Tibial nerve (tissue), 4 donors: ENCODE results near the gene CFAP410. TPM values are rescaled to one million over a fixed set of nuclear protein-coding genes. Genes with fewer than 3 reads are reported as not detected.

Experiments
- DNase-seq, 2 donors: peaks; one replicate each; pipeline ENCODE4 v3.0.0-alpha.2; 2019; ENCODE audit warnings: low spot score in 2 of 2
- H3K27ac ChIP-seq, 4 donors: fragments of 200-600 bp; sonication (generic) in 3 of 4; one replicate each; pipeline ENCODE4 v1.5.1; 2017 to 2019; ENCODE audit warnings: mild to moderate bottlenecking in 1 of 4
- H3K27me3 ChIP-seq, 2 donors: fragments of 200-600 bp; sonication (generic) in 1 of 2; one replicate each; pipeline versions ENCODE4 v1.5.1 to v1.6.0; 2017 to 2019
- H3K36me3 ChIP-seq, 3 donors: fragments of 200-600 bp; sonication (generic); one replicate each; pipeline ENCODE4 v1.5.1; 2018 to 2019
- H3K4me1 ChIP-seq, 4 donors: fragments of 200-600 bp; sonication (generic) in 3 of 4; one replicate each; pipeline ENCODE4 v1.5.1; 2017 to 2019
- H3K4me3 ChIP-seq, 4 donors: fragments of 200-600 bp; sonication (generic) in 3 of 4; one replicate each; pipeline ENCODE4 v1.5.1; 2017 to 2019; ENCODE audit warnings: mild to moderate bottlenecking in 1 of 4, moderate library complexity in 1 of 4
- H3K9me3 ChIP-seq, 4 donors: fragments of 200-600 bp; sonication (generic) in 3 of 4; one replicate each; pipeline ENCODE4 v1.5.1; 2017 to 2019
- EP300 ChIP-seq, 2 donors: sonication (generic); formaldehyde crosslinking; IDR thresholded peaks; one replicate each; pipeline ENCODE4 v1.6.1; 2017; ENCODE audit warnings: antibody characterized with exemption in 2 of 2, mild to moderate bottlenecking in 1 of 2
- POLR2A ChIP-seq, 2 donors: fragments of 450-650 bp; IDR thresholded peaks; one replicate each; pipeline ENCODE4 v1.6.1; 2017; ENCODE audit warnings: antibody characterized with exemption in 2 of 2, mild to moderate bottlenecking in 2 of 2, moderate library complexity in 2 of 2
- WGBS, 2 donors: methylation state at CpG; one replicate each; pipeline ENCODE4 v1.1.5; 2018; 5-methylcytosine and 5-hydroxymethylcytosine counted together
- total RNA-seq, 4 donors: library from RNA; depleted of rRNA; stranded (reverse); fragments of >200 nt; gene quantifications; one replicate each; pipeline ENCODE4 v1.1.0, GENCODE V29; 2016
- TF ChIP-seq, protein P1 (sequence below), 5 experiments: fragments of 200-600 bp in 3 of 5; fragments of 450-650 bp in 2 of 5; sonication (generic) in 3 of 5; IDR thresholded peaks; one replicate each; pipeline ENCODE4 v1.5.1; 2016 to 2019; ENCODE audit warnings: antibody characterized with exemption in 5 of 5, mild to moderate bottlenecking in 3 of 5, moderate library complexity in 2 of 5

Gene CFAP410
- total RNA-seq, 4 donors from 2014 or later = 38.0 to 69.8 (median 61.2) TPM

DNA sequence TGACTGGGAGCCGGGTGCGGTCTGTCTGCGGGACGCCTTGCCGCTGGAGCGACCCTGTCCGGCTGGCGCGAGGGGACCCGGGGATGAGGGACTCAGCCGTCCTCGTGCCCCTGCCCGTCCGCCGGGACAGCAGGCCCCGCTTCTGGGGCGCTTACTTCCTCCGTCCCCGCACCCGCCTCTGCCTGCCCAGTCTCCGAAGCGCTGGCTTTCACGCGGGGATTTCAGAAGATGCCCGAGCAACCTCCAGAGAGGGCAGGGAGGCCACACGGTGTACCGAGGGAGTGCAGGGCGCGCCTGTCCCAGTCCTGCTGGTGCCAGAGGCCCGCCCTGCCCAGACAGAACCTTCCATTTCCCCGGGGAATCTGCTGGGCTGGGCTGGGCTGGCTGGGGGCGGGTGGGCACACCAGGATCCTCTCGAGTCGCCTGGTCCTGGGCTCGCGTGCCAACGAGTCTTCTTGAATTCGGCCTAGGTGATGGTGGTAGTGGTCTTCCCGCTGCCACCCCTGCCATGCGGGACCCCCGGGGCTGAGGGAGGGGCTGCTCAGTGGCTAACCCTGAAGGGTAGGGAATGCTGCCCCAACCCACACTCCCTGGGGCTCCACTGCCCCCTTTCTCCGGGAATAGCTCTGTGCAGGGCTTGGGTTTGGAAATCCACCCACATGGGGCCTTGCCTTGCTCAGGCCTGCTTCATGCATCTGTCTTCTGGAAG is 11.7 kb upstream of the CFAP410 start:
- Histone ChIP-seq H3K27me3 (peaks cover 0 to 50% of the 10 kb centered on the region in 2 donors), H3K9me3 (no peaks in the 10 kb centered on the region), H3K4me3 (peak overlapping the region in 1 of 4 donors; percentile 40), H3K36me3 (no peaks in the 10 kb centered on the region), H3K27ac (no peak overlapping the region), H3K4me1 (peaks cover 0 to 14% (median 2%) of the 10 kb centered on the region in 4 donors)
- WGBS, 2 donors = 34 to 41% methylated on average over 17 of the region's 42 CpGs
- no peak for TF ChIP-seq POLR2A (IDR thresholded peaks at IDR 0.05)
- TF ChIP-seq, protein P1, sequence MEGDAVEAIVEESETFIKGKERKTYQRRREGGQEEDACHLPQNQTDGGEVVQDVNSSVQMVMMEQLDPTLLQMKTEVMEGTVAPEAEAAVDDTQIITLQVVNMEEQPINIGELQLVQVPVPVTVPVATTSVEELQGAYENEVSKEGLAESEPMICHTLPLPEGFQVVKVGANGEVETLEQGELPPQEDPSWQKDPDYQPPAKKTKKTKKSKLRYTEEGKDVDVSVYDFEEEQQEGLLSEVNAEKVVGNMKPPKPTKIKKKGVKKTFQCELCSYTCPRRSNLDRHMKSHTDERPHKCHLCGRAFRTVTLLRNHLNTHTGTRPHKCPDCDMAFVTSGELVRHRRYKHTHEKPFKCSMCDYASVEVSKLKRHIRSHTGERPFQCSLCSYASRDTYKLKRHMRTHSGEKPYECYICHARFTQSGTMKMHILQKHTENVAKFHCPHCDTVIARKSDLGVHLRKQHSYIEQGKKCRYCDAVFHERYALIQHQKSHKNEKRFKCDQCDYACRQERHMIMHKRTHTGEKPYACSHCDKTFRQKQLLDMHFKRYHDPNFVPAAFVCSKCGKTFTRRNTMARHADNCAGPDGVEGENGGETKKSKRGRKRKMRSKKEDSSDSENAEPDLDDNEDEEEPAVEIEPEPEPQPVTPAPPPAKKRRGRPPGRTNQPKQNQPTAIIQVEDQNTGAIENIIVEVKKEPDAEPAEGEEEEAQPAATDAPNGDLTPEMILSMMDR (IDR thresholded peaks at IDR 0.05) = no peak
- no peak for TF ChIP-seq EP300 (IDR thresholded peaks at IDR 0.05)
- no peak for DNase-seq

DNA sequence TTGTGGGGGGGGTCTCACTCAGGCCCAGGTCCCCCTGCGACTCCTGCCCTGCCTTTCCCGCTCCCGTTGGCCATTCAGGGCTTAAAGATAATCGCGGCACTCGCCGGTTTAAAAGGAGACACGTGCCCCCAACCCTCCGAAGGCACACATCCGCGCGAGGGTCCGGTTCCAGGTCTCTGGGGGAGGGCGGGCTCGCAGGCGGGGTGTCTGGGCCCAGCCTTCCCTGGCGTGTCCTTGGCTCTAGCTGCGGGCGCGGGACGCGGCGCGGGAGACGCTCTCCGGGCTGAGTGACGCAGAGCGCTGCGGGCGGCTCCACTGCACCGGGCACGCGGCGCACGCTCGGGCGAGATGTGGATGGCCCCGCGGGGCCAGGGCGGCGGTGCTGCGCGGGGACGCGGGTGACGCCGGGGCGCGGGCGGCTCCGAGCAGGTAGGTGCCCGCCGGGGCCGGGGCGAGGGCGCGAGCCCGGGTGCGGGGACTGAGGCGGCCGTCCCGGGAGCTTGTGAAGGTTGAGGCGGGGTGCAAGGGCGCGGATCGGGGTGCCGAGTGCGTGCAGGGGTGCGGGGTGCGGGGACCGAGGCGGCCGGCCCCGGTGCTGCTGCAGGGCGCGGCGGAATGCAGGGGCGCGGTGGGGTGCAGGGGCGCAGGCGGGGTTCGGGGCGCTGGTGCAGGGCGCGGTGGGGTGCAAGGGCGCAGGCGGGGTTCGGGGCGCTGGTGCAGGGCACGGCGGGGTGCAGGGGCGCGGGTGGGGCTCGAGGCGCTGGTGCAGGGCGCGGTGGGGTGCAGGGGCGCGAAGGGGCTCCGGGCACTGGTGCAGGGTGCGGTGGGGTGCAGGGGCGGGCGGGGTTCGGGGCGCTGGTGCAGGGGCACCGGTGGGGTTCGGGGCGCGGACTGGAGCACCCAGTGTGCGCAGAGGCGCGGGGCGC is 10.9 kb upstream of the CFAP410 start:
- no peak for DNase-seq
- Histone ChIP-seq H3K27me3 (peaks cover 0 to 50% of the 10 kb centered on the region in 2 donors), H3K9me3 (no peaks in the 10 kb centered on the region), H3K4me3 (peak overlapping the region in 1 of 4 donors; percentile 40), H3K4me1 (peaks cover 0 to 14% (median 2%) of the 10 kb centered on the region in 4 donors), H3K27ac (no peak overlapping the region), H3K36me3 (no peaks in the 10 kb centered on the region)
- 6 to 12% methylated on average over 44 to 68 of the region's 113 CpGs for WGBS, 2 donors
- TF ChIP-seq POLR2A (IDR thresholded peaks at IDR 0.05) = no peak
- TF ChIP-seq, protein P1 (IDR thresholded peaks at IDR 0.05) = no peak
- no peak for TF ChIP-seq EP300 (IDR thresholded peaks at IDR 0.05)

DNA sequence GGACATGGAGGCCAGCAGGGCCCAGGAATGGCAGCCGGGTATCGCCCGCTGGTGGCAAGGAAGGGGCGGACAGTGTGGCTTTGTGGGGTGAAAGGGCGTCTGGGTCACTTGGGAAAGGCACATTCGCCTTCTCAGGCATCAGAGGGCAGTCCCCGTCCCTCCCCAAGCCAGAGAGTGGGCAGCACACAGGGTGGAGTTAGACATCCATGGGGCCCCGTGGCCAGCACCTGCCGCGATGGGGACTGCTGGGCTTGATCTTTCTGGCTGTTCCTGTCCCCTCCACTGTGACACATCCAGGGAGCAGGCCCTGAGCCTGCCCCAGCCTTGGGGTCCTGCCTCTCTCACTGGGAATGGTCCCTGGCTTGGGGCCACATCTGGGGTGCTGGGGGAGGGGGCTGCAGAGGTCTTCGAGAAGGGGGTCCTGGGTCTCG is 10.2 kb upstream of the CFAP410 start:
- Histone ChIP-seq H3K9me3 (no peaks in the 10 kb centered on the region), H3K36me3 (no peaks in the 10 kb centered on the region), H3K27ac (no peak overlapping the region), H3K4me3 (no peak overlapping the region), H3K4me1 (peaks cover 0 to 14% (median 2%) of the 10 kb centered on the region in 4 donors), H3K27me3 (peaks cover 0 to 50% of the 10 kb centered on the region in 2 donors)
- no peak for DNase-seq
- TF ChIP-seq, protein P1 (IDR thresholded peaks at IDR 0.05) = no peak
- TF ChIP-seq POLR2A (IDR thresholded peaks at IDR 0.05) (no peak), EP300 (IDR thresholded peaks at IDR 0.05) (no peak)
- 78 to 80% methylated on average over 12 of the region's 12 CpGs for WGBS, 2 donors

DNA sequence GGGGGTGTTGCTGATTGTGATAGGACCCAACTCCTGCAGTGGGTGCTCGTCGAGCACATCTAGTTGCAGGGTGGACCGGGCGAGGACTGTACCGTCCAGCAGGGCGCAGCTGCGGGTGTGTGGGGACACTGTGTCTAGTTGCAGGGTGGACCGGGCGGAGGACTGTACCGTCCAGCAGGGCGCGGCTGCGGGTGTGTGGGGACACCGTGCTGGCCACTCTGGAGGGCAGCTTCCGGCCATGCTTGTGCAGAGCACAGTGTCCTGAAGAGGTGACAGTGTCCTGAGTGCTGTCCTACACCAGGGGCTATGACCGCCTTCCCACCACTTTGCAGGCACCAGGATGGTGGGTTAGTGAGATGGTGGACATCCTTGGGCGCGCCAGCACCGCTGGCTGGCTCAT is 9.7 kb upstream of the CFAP410 start:
- Histone ChIP-seq H3K4me1 (peaks cover 0 to 14% (median 2%) of the 10 kb centered on the region in 4 donors), H3K4me3 (no peak overlapping the region), H3K9me3 (no peaks in the 10 kb centered on the region), H3K36me3 (no peaks in the 10 kb centered on the region), H3K27ac (no peak overlapping the region), H3K27me3 (peaks cover 0 to 48% of the 10 kb centered on the region in 2 donors)
- 94 to 95% methylated on average over 18 to 19 of the region's 19 CpGs for WGBS, 2 donors
- no peak for DNase-seq
- TF ChIP-seq POLR2A (IDR thresholded peaks at IDR 0.05) (no peak), EP300 (IDR thresholded peaks at IDR 0.05) (no peak)
- TF ChIP-seq, protein P1 (IDR thresholded peaks at IDR 0.05) = no peak
